ENCODE measurements around the gene GRAMD1B.

- TF ChIP-seq CTCF (IDR thresholded peaks at IDR 0.05) (no peak), POLR2A (IDR thresholded peaks at IDR 0.05) (no peak)
Observed at GRCh38 chr11:123590296-123590912, 160.3 kb downstream of the GRAMD1B start.
